C4-2B (cell line): Measurements from ENCODE around the gene NPHP4.

Experiments
- CTCF ChIP-seq: fragments of 450-650 bp; conservative IDR thresholded peaks from 2 replicates; pipeline ENCODE4 v1.5.1; 2017; ENCODE audit warnings: mild to moderate bottlenecking
- ZFX ChIP-seq: fragments of 450-650 bp; IDR thresholded peaks from 2 replicates; pipeline ENCODE4 v1.6.1; 2017

- TF ChIP-seq CTCF (no peak), ZFX (no peak)
Measured at GRCh38 chr1:5947978-5948680, 44.1 kb downstream of the NPHP4 start.
